Fibroblast of lung (primary cell): ENCODE results near the gene NCOA5.

Experiments used
- CTCF ChIP-seq, 2 donors: IDR thresholded peaks in 1 of 2; conservative IDR thresholded peaks in 1 of 2; 1 replicate in 1 of 2; 2 replicates in 1 of 2; pipeline ENCODE4 v1.5.1; 2011 to 2012; ENCODE audit warnings: low read length in 2 of 2, control low read depth in 1 of 2, inconsistent platforms in 1 of 2, low read depth in 1 of 2, mild to moderate bottlenecking in 1 of 2
- EZH2 ChIP-seq: IDR thresholded peaks from 2 replicates; pipeline ENCODE4 v1.5.1; 2012; ENCODE audit warnings: low read length, control low read depth, mild to moderate bottlenecking; ENCODE audit errors: missing control alignments

- no peak for TF ChIP-seq CTCF (conservative IDR thresholded peaks at IDR 0.05 in 1 of 2, IDR thresholded peaks at IDR 0.05 in 1 of 2; ENCODE audit: low read depth in 1 of 2, low read length in 2 of 2)
- TF ChIP-seq EZH2, result no peak
Measured at GRCh38 chr20:46030284-46031013, 59.3 kb downstream of the NCOA5 start.
